Mesothelial cell of epicardium (in vitro differentiated cells): ENCODE data around the gene YIPF3. TPM values are rescaled to one million over a fixed set of nuclear protein-coding genes. Genes with fewer than 3 reads are reported as not detected.
"Not testable (repeated sequence)": the region's sequence is repeated elsewhere in the genome, so short reads cannot be mapped to it uniquely, and the experiment has no call there.

Experiments used
- DNase-seq, 2 experiments: peaks; one replicate each; pipeline ENCODE4 v3.0.0; 2021; ENCODE audit warnings: low spot score in 2 of 2; ENCODE audit not compliant: unreplicated experiment in 2 of 2
- H3K27ac Mint-ChIP-seq: 2 replicates; pipeline ENCODE4 v1.8.0; 2021; ENCODE audit warnings: mixed read lengths
- H3K27me3 Mint-ChIP-seq: 2 replicates; pipeline ENCODE4 v1.8.0; 2021; ENCODE audit warnings: low read depth, mixed read lengths
- H3K36me3 Mint-ChIP-seq: 2 replicates; pipeline ENCODE4 v1.8.0; 2021; ENCODE audit warnings: mixed read lengths
- H3K4me1 Mint-ChIP-seq: 2 replicates; pipeline ENCODE4 v1.8.0; 2021; ENCODE audit warnings: mixed read lengths
- H3K4me3 Mint-ChIP-seq: 2 replicates; pipeline ENCODE4 v1.8.0; 2021; ENCODE audit warnings: mild to moderate bottlenecking, moderate library complexity, mixed read lengths
- H3K9me3 Mint-ChIP-seq: 2 replicates; pipeline ENCODE4 v1.8.0; 2021; ENCODE audit warnings: mixed read lengths
- total RNA-seq: library from RNA; stranded (reverse); gene quantifications from 3 replicates; pipeline ENCODE4 v1.2.1, GENCODE V29; 2021
- TF ChIP-seq, protein P1 (sequence below): fragments of 200-600 bp; sonication (generic); IDR thresholded peaks from one replicate; pipeline ENCODE4 v1.5.0; 2021; ENCODE audit warnings: antibody characterized with exemption; ENCODE audit not compliant: unreplicated experiment

Gene YIPF3
- total RNA-seq, 1 donor from 2014 or later = 107 TPM

- H3K9me3 Mint-ChIP-seq = no peaks in the 10 kb centered on the region
- DNase-seq = no peak
- no peaks in the 10 kb centered on the region for H3K27me3 Mint-ChIP-seq
- no peaks in the 10 kb centered on the region for H3K36me3 Mint-ChIP-seq
- H3K27ac Mint-ChIP-seq = no peak overlapping the region
- no peaks in the 10 kb centered on the region for H3K4me1 Mint-ChIP-seq
- TF ChIP-seq, protein P1, sequence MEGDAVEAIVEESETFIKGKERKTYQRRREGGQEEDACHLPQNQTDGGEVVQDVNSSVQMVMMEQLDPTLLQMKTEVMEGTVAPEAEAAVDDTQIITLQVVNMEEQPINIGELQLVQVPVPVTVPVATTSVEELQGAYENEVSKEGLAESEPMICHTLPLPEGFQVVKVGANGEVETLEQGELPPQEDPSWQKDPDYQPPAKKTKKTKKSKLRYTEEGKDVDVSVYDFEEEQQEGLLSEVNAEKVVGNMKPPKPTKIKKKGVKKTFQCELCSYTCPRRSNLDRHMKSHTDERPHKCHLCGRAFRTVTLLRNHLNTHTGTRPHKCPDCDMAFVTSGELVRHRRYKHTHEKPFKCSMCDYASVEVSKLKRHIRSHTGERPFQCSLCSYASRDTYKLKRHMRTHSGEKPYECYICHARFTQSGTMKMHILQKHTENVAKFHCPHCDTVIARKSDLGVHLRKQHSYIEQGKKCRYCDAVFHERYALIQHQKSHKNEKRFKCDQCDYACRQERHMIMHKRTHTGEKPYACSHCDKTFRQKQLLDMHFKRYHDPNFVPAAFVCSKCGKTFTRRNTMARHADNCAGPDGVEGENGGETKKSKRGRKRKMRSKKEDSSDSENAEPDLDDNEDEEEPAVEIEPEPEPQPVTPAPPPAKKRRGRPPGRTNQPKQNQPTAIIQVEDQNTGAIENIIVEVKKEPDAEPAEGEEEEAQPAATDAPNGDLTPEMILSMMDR = no peak
- H3K4me3 Mint-ChIP-seq = no peak overlapping the region
Measured at GRCh38 chr6:43469947-43470346, 46.8 kb downstream of the YIPF3 start.

- Mint-ChIP-seq H3K9me3 (no peaks in the 10 kb centered on the region), H3K27me3 (no peaks in the 10 kb centered on the region), H3K4me3 (no peak overlapping the region), H3K27ac (no peak overlapping the region), H3K4me1 (no peaks in the 10 kb centered on the region), H3K36me3 (no peaks in the 10 kb centered on the region)
- DNase-seq = no peak
- TF ChIP-seq, protein P1 = no peak
Measured at GRCh38 chr6:43468748-43469681, 47.7 kb downstream of the YIPF3 start.

- H3K4me1 Mint-ChIP-seq = no peaks in the 10 kb centered on the region
Measured at GRCh38 chr6:43468240-43468639, 48.5 kb downstream of the YIPF3 start.

GRCh38 chr6:43467752-43468151, 49.0 kb downstream of the YIPF3 start:
- no peak for DNase-seq
- Mint-ChIP-seq H3K9me3 (no peaks in the 10 kb centered on the region), H3K4me1 (no peaks in the 10 kb centered on the region), H3K36me3 (no peaks in the 10 kb centered on the region), H3K4me3 (no peak overlapping the region), H3K27ac (no peak overlapping the region), H3K27me3 (peaks cover 6% of the 10 kb centered on the region)
- TF ChIP-seq, protein P1 = no peak

More at GRCh38 chr6:43468240-43468639, 48.5 kb downstream of the YIPF3 start:
- no peaks in the 10 kb centered on the region for H3K9me3 Mint-ChIP-seq
- DNase-seq = no peak
- H3K27me3 Mint-ChIP-seq = peaks cover 2% of the 10 kb centered on the region
- no peaks in the 10 kb centered on the region for H3K36me3 Mint-ChIP-seq
- no peak overlapping the region for H3K27ac Mint-ChIP-seq
- TF ChIP-seq, protein P1 = no peak
- H3K4me3 Mint-ChIP-seq = no peak overlapping the region

- not testable (repeated sequence) for H3K4me3 Mint-ChIP-seq, H3K4me1 Mint-ChIP-seq, H3K36me3 Mint-ChIP-seq, H3K27ac Mint-ChIP-seq, DNase-seq, H3K9me3 Mint-ChIP-seq
- peaks cover 11% of the 10 kb centered on the region for H3K27me3 Mint-ChIP-seq
Measured at GRCh38 chr6:43467265-43467664, 49.5 kb downstream of the YIPF3 start.

DNA sequence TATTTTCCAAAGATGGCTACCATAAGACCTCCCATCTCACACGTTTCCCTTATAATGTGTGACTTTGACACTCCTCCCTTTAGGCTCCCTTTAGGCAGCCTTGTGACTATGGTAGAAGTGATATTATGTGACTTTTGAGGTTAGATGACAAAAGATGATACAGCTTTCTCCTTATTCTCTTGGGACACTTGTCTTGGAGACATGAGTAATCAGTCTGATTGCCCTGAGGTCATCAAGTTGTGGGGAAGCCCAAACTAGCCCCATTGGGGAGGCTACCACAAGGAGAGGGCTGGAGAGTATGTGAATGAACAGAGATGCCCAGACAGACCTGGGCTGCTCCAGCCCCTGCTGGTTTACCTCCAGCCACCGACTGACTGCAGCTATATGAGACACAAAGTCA, 50.8 kb downstream of the YIPF3 start:
- H3K4me3 Mint-ChIP-seq = no peak overlapping the region
- TF ChIP-seq, protein P1 = no peak
- peaks cover 17% of the 10 kb centered on the region for H3K27me3 Mint-ChIP-seq
- H3K27ac Mint-ChIP-seq = no peak overlapping the region
- DNase-seq = no peak
- no peaks in the 10 kb centered on the region for H3K4me1 Mint-ChIP-seq
- H3K9me3 Mint-ChIP-seq = no peaks in the 10 kb centered on the region
- no peaks in the 10 kb centered on the region for H3K36me3 Mint-ChIP-seq
